IMR-90 (cell line): ENCODE measurements around the gene GALNT8. TPM values are rescaled to one million over a fixed set of nuclear protein-coding genes. Genes with fewer than 3 reads are reported as not detected.

Experiments used
- ATAC-seq: fragments of 200-7000 bp; cut with Tn5 transposase; 2 replicates; pipeline ENCODE4 v1.9.1; 2020; ENCODE audit warnings: low read depth, mild to moderate bottlenecking, moderate library complexity
- BruUV-seq: library from RNA; stranded (reverse); fragments of 400-500 nt; replicated peaks from 2 replicates; lab custom pipeline; 2021; lab: Mats Ljungman, UMichigan
- CTCF ChIA-PET: fragments of 300-600 bp; formaldehyde crosslinking; extraction: SDS; loops from one replicate; lab custom pipeline; 2021; ENCODE audit warnings: antibody characterized with exemption; lab: Yijun Ruan, JAX
- POLR2A ChIA-PET: fragments of 300-600 bp; sonication (Branson Sonifier 250); formaldehyde crosslinking; loops from one replicate; lab custom pipeline; 2022; ENCODE audit warnings: antibody characterized with exemption; ENCODE audit not compliant: unreplicated experiment; lab: Charles Lee
- DNase-seq: peaks from one replicate; pipeline ENCODE4 v3.0.0; 2013
- H2AFZ ChIP-seq: replicated peaks from 2 replicates; pipeline ENCODE3; 2013; ENCODE audit warnings: low read length, mild to moderate bottlenecking; ENCODE audit not compliant: poor library complexity
- H2AK5ac ChIP-seq: 2 replicates; pipeline ENCODE4 v1.6.1; 2013; ENCODE audit warnings: low read depth, low read length, inconsistent platforms
- H2AK9ac ChIP-seq: replicated peaks from 2 replicates; pipeline ENCODE3; 2013; ENCODE audit warnings: mild to moderate bottlenecking, low read depth, low read length, moderate library complexity; ENCODE audit not compliant: poor library complexity
- H2BK120ac ChIP-seq: 2 replicates; pipeline ENCODE4 v1.6.1; 2013; ENCODE audit warnings: low read depth, low read length, inconsistent platforms
- H2BK15ac ChIP-seq: 3 replicates; pipeline ENCODE4 v1.6.1; 2013; ENCODE audit warnings: low read depth, low read length, inconsistent platforms
- H2BK20ac ChIP-seq: 2 replicates; pipeline ENCODE4 v1.6.1; 2013; ENCODE audit warnings: low read depth, mild to moderate bottlenecking, inconsistent platforms, low read length, moderate library complexity
- H2BK5ac ChIP-seq: 2 replicates; pipeline ENCODE4 v1.6.1; 2013; ENCODE audit warnings: mild to moderate bottlenecking, low read depth, low read length, inconsistent platforms; ENCODE audit not compliant: poor library complexity, severe bottlenecking
- H3K14ac ChIP-seq: replicated peaks from 2 replicates; pipeline ENCODE4 v1.6.1; 2013; ENCODE audit warnings: low read depth, low read length, inconsistent platforms
- H3K18ac ChIP-seq: 2 replicates; pipeline ENCODE4 v1.6.1; 2013; ENCODE audit warnings: low read depth, low read length, control low read depth
- H3K23ac ChIP-seq: 2 replicates; pipeline ENCODE4 v1.6.1; 2013; ENCODE audit warnings: low read depth, low read length, inconsistent platforms
- H3K27ac ChIP-seq: 2 replicates; pipeline ENCODE4 v1.5.1; 2013; ENCODE audit warnings: mild to moderate bottlenecking, control low read depth, low read length; ENCODE audit not compliant: insufficient read depth
- H3K27me3 ChIP-seq: 2 replicates; pipeline ENCODE4 v1.6.1; 2013; ENCODE audit warnings: low read length; ENCODE audit not compliant: control insufficient read depth, insufficient read depth
- H3K36me3 ChIP-seq: 2 replicates; pipeline ENCODE4 v1.6.1; 2013; ENCODE audit warnings: low read length, mixed read lengths; ENCODE audit not compliant: control insufficient read depth, insufficient read depth
- H3K4ac ChIP-seq: 2 replicates; pipeline ENCODE4 v1.6.1; 2013; ENCODE audit warnings: low read depth, low read length, inconsistent platforms
- H3K4me1 ChIP-seq: 2 replicates; pipeline ENCODE4 v1.6.1; 2013; ENCODE audit warnings: low read length, mixed read lengths; ENCODE audit not compliant: control insufficient read depth, insufficient read depth
- H3K4me2 ChIP-seq: 2 replicates; pipeline ENCODE4 v1.6.1; 2013; ENCODE audit warnings: low read depth, mild to moderate bottlenecking, control low read depth, low read length, moderate library complexity
- H3K4me3 ChIP-seq: 2 replicates; pipeline ENCODE4 v1.5.1; 2013; ENCODE audit warnings: low read depth, mild to moderate bottlenecking, control low read depth, low read length, moderate library complexity; ENCODE audit not compliant: insufficient read depth
- H3K56ac ChIP-seq: 2 replicates; pipeline ENCODE4 v1.6.1; 2013; ENCODE audit warnings: low read length, inconsistent platforms; ENCODE audit not compliant: insufficient read depth; ENCODE audit errors: extremely low read depth
- H3K79me1 ChIP-seq, 2 experiments: 2 replicates each; pipeline ENCODE4 v1.6.1; 2013; ENCODE audit warnings: low read length in 2 of 2, inconsistent platforms in 1 of 2, low read depth in 1 of 2
- H3K9ac ChIP-seq: 2 replicates; pipeline ENCODE4 v1.6.1; 2013; ENCODE audit warnings: low read depth, low read length, control low read depth
- H3K9me1 ChIP-seq: 2 replicates; pipeline ENCODE4 v1.6.1; 2013; ENCODE audit warnings: low read length, inconsistent platforms; ENCODE audit not compliant: insufficient read depth
- H3K9me3 ChIP-seq: 2 replicates; pipeline ENCODE4 v1.6.1; 2013; ENCODE audit warnings: low read length; ENCODE audit not compliant: control insufficient read depth, insufficient read depth
- H4K20me1 ChIP-seq: 2 replicates; pipeline ENCODE4 v1.6.1; 2013; ENCODE audit warnings: low read length, inconsistent platforms; ENCODE audit not compliant: insufficient read depth
- H4K5ac ChIP-seq: 2 replicates; pipeline ENCODE4 v1.6.1; 2013; ENCODE audit warnings: mild to moderate bottlenecking, low read depth, low read length, control low read depth
- H4K8ac ChIP-seq, 2 experiments: 2 replicates each; pipeline ENCODE4 v1.6.1; 2013; ENCODE audit warnings: low read depth in 2 of 2, low read length in 2 of 2, control low read depth in 1 of 2, inconsistent platforms in 1 of 2
- H4K91ac ChIP-seq: 2 replicates; pipeline ENCODE4 v1.6.1; 2013; ENCODE audit warnings: low read depth, low read length, inconsistent platforms; ENCODE audit not compliant: insufficient read depth
- FOS ChIP-seq: fragments of 150-350 bp; IDR thresholded peaks from 2 replicates; pipeline ENCODE4 v1.6.1; 2016; ENCODE audit warnings: low read depth, low read length
- MAZ ChIP-seq: IDR thresholded peaks from 2 replicates; pipeline ENCODE4 v1.6.1; 2012; ENCODE audit warnings: low read depth, mild to moderate bottlenecking, low read length, improper control_type of control experiment, moderate library complexity, borderline replicate concordance
- NFE2L2 ChIP-seq: fragments of 150-350 bp; IDR thresholded peaks from 2 replicates; pipeline ENCODE4 v1.6.1; 2016; ENCODE audit warnings: low read depth, mild to moderate bottlenecking, low read length
- POLR2A ChIP-seq: IDR thresholded peaks from 2 replicates; pipeline ENCODE4 v1.6.1; 2012; ENCODE audit warnings: mild to moderate bottlenecking, low read depth, low read length
- RCOR1 ChIP-seq: IDR thresholded peaks from 2 replicates; pipeline ENCODE4 v1.6.1; 2012; ENCODE audit warnings: mild to moderate bottlenecking, low read length, improper control_type of control experiment; ENCODE audit not compliant: insufficient replicate concordance
- SMC3 ChIP-seq: fragments of 150-350 bp; IDR thresholded peaks from 2 replicates; pipeline ENCODE4 v1.6.1; 2016; ENCODE audit warnings: low read depth, mild to moderate bottlenecking, antibody characterized with exemption, low read length, moderate library complexity
- WGBS, 2 experiments: methylation state at CpG; one replicate each; pipeline versions ENCODE4 v1.1.5 to v1.1.7; 2013; ENCODE audit warnings: missing lambda C conversion rate in 2 of 2; ENCODE audit not compliant: insufficient read length in 1 of 2; ENCODE audit errors: extremely low coverage in 2 of 2; 5-methylcytosine and 5-hydroxymethylcytosine counted together
- dilution Hi-C: fragments of 300-500 bp; cut with HindIII; formaldehyde crosslinking; loops from one replicate; pipeline ENCODE4 v1.14.3; 2018; ENCODE audit warnings: low sequenced_read_pairs; ENCODE audit not compliant: unreplicated experiment
- in situ Hi-C: fragments of 300-500 bp; cut with MboI; formaldehyde crosslinking; loops from 3 replicates; pipeline ENCODE4 v1.14.3; 2019; ENCODE audit warnings: low sequenced_read_pairs, inconsistent platforms, mixed read lengths
- intact Hi-C: fragments of 100-400 bp; cut with micrococcal nuclease; formaldehyde crosslinking; loops from 2 replicates; pipeline ENCODE4 v1.10.0; 2022
- polyA plus RNA-seq, 3 experiments: library from polyadenylated mRNA; depleted of rRNA; stranded (reverse); fragments of >200 nt; gene quantifications; 2 replicates each; pipeline ENCODE4 v1.2.3, GENCODE V29; 2012; ENCODE audit warnings: low replicate concordance in 1 of 3
- total RNA-seq: library from RNA; depleted of rRNA; stranded (reverse); fragments of >200 nt; gene quantifications from 2 replicates; pipeline ENCODE4 v1.2.3, GENCODE V29; 2012

The GALNT8 gene
- total and polyA plus RNA-seq, 2 of the 4 experiments (the other 2 are of a cell fraction), result not detected

- Histone ChIP-seq H3K9ac (no peak overlapping the region), H3K79me1 (no peaks in the 10 kb centered on the region), H2BK20ac (no peak overlapping the region), H3K9me3 (no peaks in the 10 kb centered on the region), H4K5ac (no peak overlapping the region), H2BK120ac (no peak overlapping the region), H3K23ac (no peak overlapping the region), H3K56ac (no peak overlapping the region), H3K4me1 (no peaks in the 10 kb centered on the region), H3K4me2 (no peak overlapping the region), H3K14ac (no peak overlapping the region), H3K9me1 (no peaks in the 10 kb centered on the region), H4K91ac (no peak overlapping the region), H3K36me3 (no peaks in the 10 kb centered on the region), H3K18ac (no peak overlapping the region), H2AFZ (no peak overlapping the region), H3K27me3 (peaks cover 3% of the 10 kb centered on the region; the same call in 1 of the 2 replicates), H4K8ac (no peak overlapping the region), H2AK5ac (no peak overlapping the region), H3K4ac (no peak overlapping the region), H3K27ac (no peak overlapping the region), H4K20me1 (no peaks in the 10 kb centered on the region), H3K4me3 (no peak overlapping the region), H2BK5ac (no peak overlapping the region), H2BK15ac (no peak overlapping the region), H2AK9ac (no peak overlapping the region)
- intact Hi-C loops (no loop called here), in situ Hi-C loops (no loop called here), dilution Hi-C loops (no loop called here)
- no peak for DNase-seq
- CTCF ChIA-PET, result no interaction called here
- TF ChIP-seq FOS (no peak), RCOR1 (no peak), MAZ (no peak), NFE2L2 (no peak), POLR2A (no peak), SMC3 (no peak)
- no TSS peak for BruUV-seq
- no peak for ATAC-seq
- POLR2A ChIA-PET, result no interaction called here
- WGBS, 2 experiments, result 48% methylated on average over 2 of the region's 5 CpGs; no CpG with 5 or more reads in 1 of the 2 experiments
These were observed 48.9 kb downstream of the GALNT8 start for GRCh38 chr12:4769073-4769472.
